ENCODE results near the gene CCL20. TPM values are rescaled to one million over a fixed set of nuclear protein-coding genes. Genes with fewer than 3 reads are reported as not detected.

CCL20 gene
- total and polyA plus RNA-seq, 2 donors (not counting 3 experiments of a cell fraction or from before 2014, with no cell fraction given) = 0.32 TPM; not detected in 1

GRCh38 chr2:227819398-227819697, 5.7 kb downstream of the CCL20 start:
- no TSS peak for BruUV-seq (replicated peaks)
- peaks cover 33% of the 10 kb centered on the region for H3K4me1 ChIP-seq (ENCODE audit: control insufficient read depth, extremely low read depth, insufficient read depth, low read length)
- H3K9me3 ChIP-seq (replicated peaks; ENCODE audit: control insufficient read depth, insufficient read depth, low read length) = no peaks in the 10 kb centered on the region
- dilution Hi-C loops (cut with MboI; ENCODE audit: extremely low pct_ligation_motif_present, low sequenced_read_pairs) = no loop called here
- peak overlapping the region; percentile 49 for H3K9ac ChIP-seq (replicated peaks; ENCODE audit: extremely low read depth, insufficient read depth, low read length)
- DNase-seq (ENCODE audit: low read depth, low spot score) (no peak), FAIRE-seq (no peak)
- peak overlapping the region; percentile 98 for H3K27ac ChIP-seq (ENCODE audit: insufficient read depth, low read depth, low read length)
- intact Hi-C loops (cut with micrococcal nuclease) = loop anchor here (2.0 to 10.0 kb wide), 5 partner anchors 35 to 1625 kb away; partner anchors contain the start of genes AGFG1 and RHBDD1
- H4K20me1 ChIP-seq (replicated peaks; ENCODE audit: control insufficient read depth, extremely low read depth, insufficient read depth, low read length) = no peaks in the 10 kb centered on the region
- H3K9me1 ChIP-seq (replicated peaks; ENCODE audit: control insufficient read depth, extremely low read depth, insufficient read depth, low read length) = no peaks in the 10 kb centered on the region
- H3K4me2 ChIP-seq (ENCODE audit: insufficient read depth, low read length) = peak overlapping the region; percentile 62
- TF ChIP-seq JUN (IDR thresholded peaks at IDR 0.05; ENCODE audit: borderline replicate concordance, insufficient read depth, insufficient read length, low read depth) (no peak), EZH2 (IDR thresholded peaks at IDR 0.05; ENCODE audit: borderline replicate concordance, low read depth, low read length, severe bottlenecking) (no peak), POLR2AphosphoS5 (IDR thresholded peaks at IDR 0.05; ENCODE audit: insufficient read depth, low read depth, low read length) (no peak), GATA2 (IDR thresholded peaks at IDR 0.05; ENCODE audit: insufficient read depth, insufficient read length, low read depth, low read length) (no peak), MYC (IDR thresholded peaks at IDR 0.05; ENCODE audit: low read depth, low read length) (no peak), POLR2A (IDR thresholded peaks at IDR 0.05; ENCODE audit: low read depth, low read length) (no peak), FOS (IDR thresholded peaks at IDR 0.05; ENCODE audit: borderline replicate concordance, insufficient read depth, low read length) (no peak)
- TF ChIP-seq, protein P1, sequence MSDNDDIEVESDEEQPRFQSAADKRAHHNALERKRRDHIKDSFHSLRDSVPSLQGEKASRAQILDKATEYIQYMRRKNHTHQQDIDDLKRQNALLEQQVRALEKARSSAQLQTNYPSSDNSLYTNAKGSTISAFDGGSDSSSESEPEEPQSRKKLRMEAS (IDR thresholded peaks at IDR 0.05; ENCODE audit: insufficient read depth, insufficient read length) = no peak
- TF ChIP-seq, protein P2, sequence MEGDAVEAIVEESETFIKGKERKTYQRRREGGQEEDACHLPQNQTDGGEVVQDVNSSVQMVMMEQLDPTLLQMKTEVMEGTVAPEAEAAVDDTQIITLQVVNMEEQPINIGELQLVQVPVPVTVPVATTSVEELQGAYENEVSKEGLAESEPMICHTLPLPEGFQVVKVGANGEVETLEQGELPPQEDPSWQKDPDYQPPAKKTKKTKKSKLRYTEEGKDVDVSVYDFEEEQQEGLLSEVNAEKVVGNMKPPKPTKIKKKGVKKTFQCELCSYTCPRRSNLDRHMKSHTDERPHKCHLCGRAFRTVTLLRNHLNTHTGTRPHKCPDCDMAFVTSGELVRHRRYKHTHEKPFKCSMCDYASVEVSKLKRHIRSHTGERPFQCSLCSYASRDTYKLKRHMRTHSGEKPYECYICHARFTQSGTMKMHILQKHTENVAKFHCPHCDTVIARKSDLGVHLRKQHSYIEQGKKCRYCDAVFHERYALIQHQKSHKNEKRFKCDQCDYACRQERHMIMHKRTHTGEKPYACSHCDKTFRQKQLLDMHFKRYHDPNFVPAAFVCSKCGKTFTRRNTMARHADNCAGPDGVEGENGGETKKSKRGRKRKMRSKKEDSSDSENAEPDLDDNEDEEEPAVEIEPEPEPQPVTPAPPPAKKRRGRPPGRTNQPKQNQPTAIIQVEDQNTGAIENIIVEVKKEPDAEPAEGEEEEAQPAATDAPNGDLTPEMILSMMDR (IDR thresholded peaks at IDR 0.05; ENCODE audit: extremely low read depth in 1 of 2, insufficient read depth in 1 of 2, low read depth in 1 of 2, low read length in 2 of 2) = no peak
- H3K36me3 ChIP-seq (ENCODE audit: control insufficient read depth in 2 of 2, extremely low read depth in 1 of 2, insufficient read depth in 2 of 2, low read length in 2 of 2) = no peaks in the 10 kb centered on the region
- ChIA-PET CTCF (interaction anchor here (1.2 to 1.9 kb wide), 6 partner anchors 34 to 161 kb away, joined by 3 to 27 read pairs (median 6); no protein-coding TSS in a partner anchor), POLR2A (interaction anchor here (0.7 kb wide), 1 partner anchor 47 kb away, joined by 7 read pairs; no protein-coding TSS in a partner anchor)
- peaks cover 2% of the 10 kb centered on the region for H3K79me2 ChIP-seq (ENCODE audit: control insufficient read depth, insufficient read depth, low read length)
- peak overlapping the region; percentile 30 for H2AFZ ChIP-seq (ENCODE audit: low read depth, low read length)
- H3K4me3 ChIP-seq (replicated peaks in 1 of 3; ENCODE audit: insufficient read depth in 1 of 3, low read depth in 1 of 3, low read length in 3 of 3) = no peak overlapping the region
- H3K27me3 ChIP-seq (ENCODE audit: control insufficient read depth in 2 of 2, insufficient read depth in 2 of 2, low read length in 2 of 2) = no peaks in the 10 kb centered on the region
